HG03575 (cell line): Measurements from ENCODE around the gene VPS25.
"Not testable (repeated sequence)": the region's sequence is repeated elsewhere in the genome, so short reads cannot be mapped to it uniquely, and the experiment has no call there.

ENCODE experiments used
- ATAC-seq: cut with Tn5 transposase; IDR thresholded peaks from one replicate; pipeline ENCODE4 v1.9.1; 2021; ENCODE audit not compliant: unreplicated experiment, insufficient number of reproducible peaks, low FRiP score; ENCODE audit errors: extremely low read depth

Gene VPS25

GRCh38 chr17:42773290-42774035 lies at the start of gene VPS25:
VPS25 (plus strand) TSS chr17:42773449; CDS start chr17:42773476, 27 bp downstream.
- ATAC-seq: no peak

- no peak for ATAC-seq
Measured at GRCh38 chr17:42723636-42724035, 49.6 kb upstream of the VPS25 start.

GRCh38 chr17:42725143-42725542 lies 48.1 kb upstream of the VPS25 start:
- no peak for ATAC-seq

- ATAC-seq: no peak
Measured at GRCh38 chr17:42740699-42741098, 32.5 kb upstream of the VPS25 start.

GRCh38 chr17:42742916-42743315 lies 30.3 kb upstream of the VPS25 start:
- ATAC-seq: not testable (repeated sequence)

GRCh38 chr17:42743595-42744282 lies 29.5 kb upstream of the VPS25 start:
- ATAC-seq: no peak

- no peak for ATAC-seq
Measured at GRCh38 chr17:42744283-42744805, 28.9 kb upstream of the VPS25 start.

GRCh38 chr17:42744806-42745617 lies 28.2 kb upstream of the VPS25 start, which contains the start of gene EZH1:
EZH1 (minus strand) TSS chr17:42745040; CDS start chr17:42728941, 16,099 bp downstream.
- no peak for ATAC-seq

- no peak for ATAC-seq
Measured at GRCh38 chr17:42748202-42748907, 24.9 kb upstream of the VPS25 start.

- no peak for ATAC-seq
Measured at GRCh38 chr17:42748908-42749798, 24.1 kb upstream of the VPS25 start.

GRCh38 chr17:42750739-42751344 lies 22.4 kb upstream of the VPS25 start:
- no peak for ATAC-seq

GRCh38 chr17:42751628-42752027 lies 21.6 kb upstream of the VPS25 start:
- ATAC-seq: no peak

- no peak for ATAC-seq
Measured at GRCh38 chr17:42754782-42755181, 18.5 kb upstream of the VPS25 start.

GRCh38 chr17:42759982-42760651 lies 13.1 kb upstream of the VPS25 start:
- no peak for ATAC-seq

GRCh38 chr17:42760652-42761581 lies 12.3 kb upstream of the VPS25 start, which contains the start of gene RAMP2:
RAMP2 (plus strand) TSS chr17:42761227; CDS start chr17:42761262, 35 bp downstream.
- ATAC-seq: no peak

- no peak for ATAC-seq
Measured at GRCh38 chr17:42761638-42762037, 11.6 kb upstream of the VPS25 start.
